ENCODE results near the gene NT5M.

Gene NT5M

GRCh38 chr17:17320188-17320910 lies 17.2 kb downstream of the NT5M start:
- TF ChIP-seq CTCF (IDR thresholded peaks at IDR 0.05; ENCODE audit: low read depth, low read length, missing control alignments): no peak
- no peak for DNase-seq
- in situ Hi-C loops (cut with HindIII; ENCODE audit: low pct_ligation_motif_present, low sequenced_read_pairs): no loop called here
- Histone ChIP-seq H3K27me3 (replicated peaks) (no peaks in the 10 kb centered on the region), H3K36me3 (replicated peaks) (no peaks in the 10 kb centered on the region), H3K27ac (no peak overlapping the region), H3K4me3 (ENCODE audit: low read depth, low read length) (no peak overlapping the region)

- Histone ChIP-seq H3K4me3 (ENCODE audit: low read depth, low read length) (no peak overlapping the region), H3K27me3 (replicated peaks) (no peaks in the 10 kb centered on the region), H3K36me3 (replicated peaks) (no peaks in the 10 kb centered on the region), H3K27ac (no peak overlapping the region)
- no peak for DNase-seq
- in situ Hi-C loops (cut with HindIII; ENCODE audit: low pct_ligation_motif_present, low sequenced_read_pairs): no loop called here
- TF ChIP-seq CTCF (IDR thresholded peaks at IDR 0.05; ENCODE audit: low read depth, low read length, missing control alignments): no peak
Observed at GRCh38 chr17:17320911-17321220, 17.7 kb downstream of the NT5M start.

- no peak for TF ChIP-seq CTCF (IDR thresholded peaks at IDR 0.05; ENCODE audit: low read depth, low read length, missing control alignments)
- Histone ChIP-seq H3K27ac (no peak overlapping the region), H3K4me3 (ENCODE audit: low read depth, low read length) (no peak overlapping the region), H3K36me3 (replicated peaks) (no peaks in the 10 kb centered on the region), H3K27me3 (replicated peaks) (no peaks in the 10 kb centered on the region)
- in situ Hi-C loops (cut with HindIII; ENCODE audit: low pct_ligation_motif_present, low sequenced_read_pairs): no loop called here
- no peak for DNase-seq
Observed at GRCh38 chr17:17321356-17322025, 18.3 kb downstream of the NT5M start.

- TF ChIP-seq CTCF (IDR thresholded peaks at IDR 0.05; ENCODE audit: low read depth, low read length, missing control alignments): no peak
- Histone ChIP-seq H3K36me3 (replicated peaks) (no peaks in the 10 kb centered on the region), H3K4me3 (ENCODE audit: low read depth, low read length) (no peak overlapping the region), H3K27ac (no peak overlapping the region), H3K27me3 (replicated peaks) (no peaks in the 10 kb centered on the region)
- no peak for DNase-seq
- in situ Hi-C loops (cut with HindIII; ENCODE audit: low pct_ligation_motif_present, low sequenced_read_pairs): no loop called here
Observed at GRCh38 chr17:17322516-17323510, 19.6 kb downstream of the NT5M start.

- Histone ChIP-seq H3K4me3 (ENCODE audit: low read depth, low read length) (no peak overlapping the region), H3K27ac (no peak overlapping the region), H3K27me3 (replicated peaks) (no peaks in the 10 kb centered on the region), H3K36me3 (replicated peaks) (no peaks in the 10 kb centered on the region)
- in situ Hi-C loops (cut with HindIII; ENCODE audit: low pct_ligation_motif_present, low sequenced_read_pairs): no loop called here
- TF ChIP-seq CTCF (IDR thresholded peaks at IDR 0.05; ENCODE audit: low read depth, low read length, missing control alignments): no peak
- DNase-seq: no peak
Observed at GRCh38 chr17:17324616-17325015, 21.4 kb downstream of the NT5M start.

Measured in brain microvascular endothelial cell (primary cell).